NK-92 treated with Interleukin-12 subunit alpha and Interleukin-12 subunit beta, amount 100 ng/mL, for 24 hours (cell line): Measurements from ENCODE around the gene COL9A1.

Source experiments
- DNase-seq: peaks from one replicate; lab custom pipeline; 2025; lab: John Stamatoyannopoulos, UW

Gene COL9A1

DNA sequence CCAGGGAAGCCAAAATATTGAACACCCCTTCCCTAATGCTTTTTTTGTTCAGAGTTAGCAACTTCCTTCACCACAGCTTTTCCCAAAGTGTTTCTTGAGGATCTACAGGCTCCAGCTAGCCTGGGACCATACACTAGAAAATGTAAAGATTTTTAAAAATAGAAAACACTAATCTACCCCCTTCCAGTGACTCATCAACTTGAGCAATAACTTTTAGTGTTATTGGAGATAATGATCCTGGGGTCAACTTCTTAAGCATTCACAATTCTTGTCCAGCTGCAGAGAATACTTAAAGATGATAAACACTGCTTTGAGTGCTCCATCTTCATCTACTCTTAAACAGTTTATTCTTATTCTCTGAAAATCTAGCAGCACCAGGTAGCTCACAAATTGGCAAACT, 131.6 kb downstream of the COL9A1 start:
- DNase-seq = no peak

DNA sequence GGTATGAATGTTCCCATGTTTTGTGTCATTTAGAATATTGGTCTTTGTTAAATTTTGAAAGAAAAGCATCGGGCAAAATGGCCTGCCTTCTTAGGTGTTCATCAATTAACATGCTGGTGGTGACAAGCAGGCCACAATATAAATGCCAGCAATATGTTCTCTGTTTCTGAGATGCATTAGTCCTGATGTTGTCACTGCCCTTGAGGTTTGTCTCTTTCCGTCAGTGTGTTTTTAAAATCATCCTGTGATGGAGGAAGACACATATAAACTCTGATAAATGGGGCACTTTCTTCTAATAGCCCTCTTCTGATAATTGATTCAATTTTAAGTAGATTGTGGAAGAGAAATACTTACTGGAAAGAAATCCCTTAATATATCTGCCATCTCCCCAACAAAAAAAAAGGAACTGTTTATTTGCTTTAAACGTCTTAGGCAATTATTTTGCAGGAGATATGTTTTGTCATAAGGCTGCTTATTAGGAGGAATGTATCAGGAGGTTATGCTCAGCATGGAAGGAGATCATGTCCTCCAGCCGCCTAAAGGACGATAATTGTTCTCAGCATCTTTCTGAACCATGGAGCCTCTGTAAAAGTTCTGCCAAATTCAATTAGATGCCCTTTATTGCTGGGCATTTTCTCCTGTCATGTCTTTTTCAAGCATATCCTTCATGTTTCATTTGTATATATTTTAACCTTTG, 134.1 kb downstream of the COL9A1 start:
- no peak for DNase-seq
